GM21367 (cell line): Measurements from ENCODE around the gene EPG5.
"Not testable (repeated sequence)": the region's sequence is repeated elsewhere in the genome, so short reads cannot be mapped to it uniquely, and the experiment has no call there.

ENCODE experiments used
- ATAC-seq: cut with Tn5 transposase; IDR thresholded peaks from one replicate; pipeline ENCODE4 v1.9.1; 2021; ENCODE audit not compliant: unreplicated experiment

EPG5 gene

GRCh38 chr18:45820106-45820745 lies 146.9 kb downstream of the EPG5 start:
- no peak for ATAC-seq

GRCh38 chr18:45818765-45819164 lies 148.4 kb downstream of the EPG5 start:
- not testable (repeated sequence) for ATAC-seq

- no peak for ATAC-seq
These were observed 149.6 kb downstream of the EPG5 start for GRCh38 chr18:45817543-45817942.

- ATAC-seq, result not testable (repeated sequence)
These were observed 152.4 kb downstream of the EPG5 start for GRCh38 chr18:45814733-45815132.

GRCh38 chr18:45807144-45807543 lies 160.0 kb downstream of the EPG5 start:
- not testable (repeated sequence) for ATAC-seq

GRCh38 chr18:45806226-45806625 lies 160.9 kb downstream of the EPG5 start:
- no peak for ATAC-seq

- ATAC-seq, result no peak
These were observed 161.6 kb downstream of the EPG5 start for GRCh38 chr18:45805551-45805950.

GRCh38 chr18:45802814-45803492 lies 164.2 kb downstream of the EPG5 start:
- ATAC-seq, result no peak

- no peak for ATAC-seq
These were observed 165.6 kb downstream of the EPG5 start for GRCh38 chr18:45801416-45802004.
